Measurements from ENCODE around the gene PLPPR2.

DNA sequence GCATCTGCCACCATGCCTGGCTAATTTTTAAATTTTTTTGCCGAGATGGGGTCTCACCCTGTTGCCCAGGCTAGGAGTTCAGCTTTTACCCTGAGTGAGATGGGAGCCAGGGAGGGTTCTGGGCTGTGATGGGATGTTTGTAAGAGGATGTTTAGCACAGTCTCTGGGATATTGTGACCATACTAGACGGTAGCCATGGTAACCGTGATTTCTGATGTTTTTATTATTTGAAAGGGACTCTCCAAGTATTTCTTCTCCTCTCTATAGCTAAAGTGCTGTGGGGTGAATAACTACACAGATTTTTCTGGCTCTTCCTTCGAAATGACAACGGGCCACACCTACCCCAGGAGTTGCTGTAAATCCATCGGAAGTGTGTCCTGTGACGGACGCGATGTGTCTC is 48.9 kb upstream of the PLPPR2 start:
- TF ChIP-seq, protein P1, sequence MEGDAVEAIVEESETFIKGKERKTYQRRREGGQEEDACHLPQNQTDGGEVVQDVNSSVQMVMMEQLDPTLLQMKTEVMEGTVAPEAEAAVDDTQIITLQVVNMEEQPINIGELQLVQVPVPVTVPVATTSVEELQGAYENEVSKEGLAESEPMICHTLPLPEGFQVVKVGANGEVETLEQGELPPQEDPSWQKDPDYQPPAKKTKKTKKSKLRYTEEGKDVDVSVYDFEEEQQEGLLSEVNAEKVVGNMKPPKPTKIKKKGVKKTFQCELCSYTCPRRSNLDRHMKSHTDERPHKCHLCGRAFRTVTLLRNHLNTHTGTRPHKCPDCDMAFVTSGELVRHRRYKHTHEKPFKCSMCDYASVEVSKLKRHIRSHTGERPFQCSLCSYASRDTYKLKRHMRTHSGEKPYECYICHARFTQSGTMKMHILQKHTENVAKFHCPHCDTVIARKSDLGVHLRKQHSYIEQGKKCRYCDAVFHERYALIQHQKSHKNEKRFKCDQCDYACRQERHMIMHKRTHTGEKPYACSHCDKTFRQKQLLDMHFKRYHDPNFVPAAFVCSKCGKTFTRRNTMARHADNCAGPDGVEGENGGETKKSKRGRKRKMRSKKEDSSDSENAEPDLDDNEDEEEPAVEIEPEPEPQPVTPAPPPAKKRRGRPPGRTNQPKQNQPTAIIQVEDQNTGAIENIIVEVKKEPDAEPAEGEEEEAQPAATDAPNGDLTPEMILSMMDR (IDR thresholded peaks at IDR 0.05; ENCODE audit: low read depth, low read length, poor library complexity, severe bottlenecking) = no peak
- TF ChIP-seq EZH2phosphoT487 (IDR thresholded peaks at IDR 0.05; ENCODE audit: borderline replicate concordance, low read length) = no peak

Data from DOHH2 (cell line).